ENCODE results near the gene ZNF354C.

GRCh38 chr5:179054036-179054785 is 6.0 kb upstream of the ZNF354C start:
- TF ChIP-seq CTCF (IDR thresholded peaks at IDR 0.05): no peak
- TF ChIP-seq POLR2A (IDR thresholded peaks at IDR 0.05): no peak
